Muscle of back (tissue), 13 donors: ENCODE results near the gene NEURL3. TPM values are rescaled to one million over a fixed set of nuclear protein-coding genes. Genes with fewer than 3 reads are reported as not detected.
"Not testable (repeated sequence)": the region's sequence is repeated elsewhere in the genome, so short reads cannot be mapped to it uniquely, and the experiment has no call there.

Experiments used
- DNase-seq, 3 donors: peaks; one replicate each; pipeline versions ENCODE4 v3.0.0 to v3.0.0-alpha.2; 2013
- long read RNA-seq, 9 donors: transcript quantifications; one replicate each; lab custom pipeline, GENCODE V29; 2026
- polyA plus RNA-seq, 10 donors: library from polyadenylated mRNA; unstranded; fragments of 120-200 nt; gene quantifications; one replicate each; pipeline ENCODE4 v1.2.1, GENCODE V29; 2013; ENCODE audit not compliant: insufficient read length in 10 of 10

Gene NEURL3, protein sequence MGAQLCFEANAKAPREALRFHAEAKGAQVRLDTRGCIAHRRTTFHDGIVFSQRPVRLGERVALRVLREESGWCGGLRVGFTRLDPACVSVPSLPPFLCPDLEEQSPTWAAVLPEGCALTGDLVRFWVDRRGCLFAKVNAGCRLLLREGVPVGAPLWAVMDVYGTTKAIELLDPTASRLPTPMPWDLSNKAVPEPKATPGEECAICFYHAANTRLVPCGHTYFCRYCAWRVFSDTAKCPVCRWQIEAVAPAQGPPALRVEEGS
- under 1 TPM in 7 of 10 donors, not detected in 3; 0.09 to 0.39 (median 0.18) TPM for polyA plus RNA-seq
- long read RNA-seq, donor 1 = 0 reads
- long read RNA-seq, donor 2 = 0 reads
- long read RNA-seq, donor 3 = 0 reads
- long read RNA-seq, donor 4 = 0 reads
- long read RNA-seq, donor 5, partial matches to known transcripts = 0 of 1 reads
- long read RNA-seq, donor 5, other reads (novel, unspliced or antisense) = 0 of 1 reads
- long read RNA-seq, donor 6 = 0 reads
- long read RNA-seq, donor 7 = 0 reads
- long read RNA-seq, donor 8 = 0 reads
- long read RNA-seq, donor 9 = 0 reads

GRCh38 chr2:96505231-96505889 is at the start of gene NEURL3:
Gene NEURL3, minus strand, starts transcription at chr2:96505357. Its CDS starts 71 bp downstream, at chr2:96505286.
- no peak for DNase-seq

- DNase-seq = peak in 1 of 3 donors; percentile 80
These were observed 49.4 kb upstream of the NEURL3 start for GRCh38 chr2:96554293-96555145.

DNA sequence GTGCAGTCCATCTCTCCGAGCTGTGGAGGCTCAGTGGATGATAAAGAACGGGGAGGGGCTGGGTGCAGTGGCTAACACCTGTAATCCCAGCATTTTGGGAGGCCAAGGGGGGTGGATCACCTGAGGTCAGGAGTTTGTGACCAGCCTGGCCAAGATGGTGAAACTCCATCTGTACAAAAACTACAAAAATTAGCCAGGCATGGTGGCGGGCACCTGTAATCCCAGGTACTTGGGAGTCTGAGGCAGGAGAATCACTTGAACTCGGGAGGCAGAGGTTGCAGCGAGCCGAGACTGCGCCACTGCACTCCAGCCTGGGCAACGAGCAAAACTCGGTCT is 48.8 kb upstream of the NEURL3 start:
- not testable (repeated sequence) for DNase-seq

- no peak for DNase-seq
These were observed 48.2 kb upstream of the NEURL3 start for GRCh38 chr2:96553176-96553956.

GRCh38 chr2:96552315-96553175 is 47.4 kb upstream of the NEURL3 start:
- DNase-seq = no peak

- DNase-seq = no peak
These were observed 46.6 kb upstream of the NEURL3 start for GRCh38 chr2:96551605-96552314.

- DNase-seq = no peak
These were observed 45.8 kb upstream of the NEURL3 start for GRCh38 chr2:96550787-96551604.

- no peak for DNase-seq
These were observed 45.0 kb upstream of the NEURL3 start for GRCh38 chr2:96549967-96550786.

GRCh38 chr2:96549466-96549785 is 44.3 kb upstream of the NEURL3 start:
- no peak for DNase-seq

- DNase-seq = no peak
These were observed 43.7 kb upstream of the NEURL3 start for GRCh38 chr2:96548558-96549465.

DNA sequence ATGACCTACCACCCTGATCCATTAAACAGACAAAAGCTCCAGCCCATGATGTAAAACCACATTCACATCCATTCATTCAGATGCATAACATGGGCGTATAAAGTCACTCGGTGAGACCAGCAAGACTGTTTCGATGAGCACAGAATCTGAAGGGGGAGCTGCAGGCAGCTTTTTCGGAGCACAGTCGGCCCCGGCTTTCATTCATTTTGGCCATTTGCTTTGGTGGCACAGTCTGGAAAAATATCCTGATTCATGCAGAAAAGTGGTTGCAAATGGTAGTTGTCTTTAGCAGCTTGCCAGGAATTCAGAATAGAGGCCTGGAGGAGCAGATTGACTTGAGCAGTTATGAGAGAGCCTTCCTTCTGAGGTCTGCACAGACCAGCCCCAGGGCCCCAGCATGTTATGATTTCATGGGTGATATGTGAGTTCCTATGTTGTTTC is 42.6 kb upstream of the NEURL3 start:
- DNase-seq = no peak

DNA sequence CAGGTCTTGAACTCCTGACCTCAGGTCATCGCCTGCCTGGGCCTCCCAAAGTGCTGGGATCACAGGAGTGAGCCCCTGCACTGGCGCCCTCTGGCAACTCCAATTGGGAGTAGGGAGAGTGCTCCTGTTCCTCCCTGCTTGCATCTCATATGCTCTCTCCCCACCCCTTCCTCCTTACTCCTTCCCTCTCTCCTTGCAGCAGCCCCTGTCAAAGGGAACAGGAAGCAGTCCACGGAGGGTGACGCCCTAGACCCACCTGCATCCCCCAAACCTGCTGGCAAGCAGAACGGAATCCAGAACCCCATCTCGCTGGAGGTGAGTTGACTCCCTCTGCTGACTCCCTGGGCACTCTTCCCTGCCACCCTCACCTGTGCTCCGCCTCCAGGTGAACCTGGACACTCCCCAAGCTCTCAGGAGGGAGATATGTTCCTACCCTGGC is 42.1 kb upstream of the NEURL3 start:
- DNase-seq = no peak

- no peak for DNase-seq
These were observed 41.6 kb upstream of the NEURL3 start for GRCh38 chr2:96546797-96547196.

GRCh38 chr2:96546321-96546720 is 41.2 kb upstream of the NEURL3 start:
- DNase-seq = no peak

DNA sequence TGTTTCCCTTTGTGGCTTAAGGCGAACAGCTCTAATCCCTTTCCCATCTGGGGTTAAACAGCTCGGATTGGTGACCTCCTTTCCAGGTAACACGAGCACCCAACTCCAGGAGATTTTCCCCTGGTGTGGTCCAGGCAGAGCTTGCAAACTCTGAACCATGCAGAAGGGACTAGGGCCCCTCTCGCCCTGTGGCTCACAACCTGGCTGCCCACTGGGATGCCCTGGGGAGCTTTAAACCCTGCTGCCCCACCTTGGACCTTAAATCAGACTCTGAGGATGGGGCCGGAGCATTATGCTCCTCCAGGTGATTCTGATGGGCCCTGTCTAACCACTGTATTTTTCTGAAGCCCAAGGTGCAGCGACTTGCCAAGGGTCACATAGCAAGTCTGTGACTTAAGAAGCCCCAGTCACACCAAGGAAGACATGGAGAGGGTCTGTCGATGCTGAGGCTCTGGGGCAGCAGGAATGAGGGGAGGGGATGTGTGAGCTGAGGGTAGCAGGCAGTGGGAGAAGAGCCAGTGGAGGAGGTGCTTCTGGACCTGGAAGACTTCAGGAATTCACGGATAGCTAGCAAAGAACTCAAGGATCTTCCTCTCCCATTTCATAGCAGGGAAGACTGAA is 37.3 kb upstream of the NEURL3 start:
- no peak for DNase-seq
